Smooth muscle cell (in vitro differentiated cells): ENCODE measurements around the gene OTOG. TPM values are rescaled to one million over a fixed set of nuclear protein-coding genes. Genes with fewer than 3 reads are reported as not detected.

ENCODE experiments used
- DNase-seq: peaks from one replicate; lab custom pipeline; 2025; ENCODE audit not compliant: unreplicated experiment; lab: John Stamatoyannopoulos, UW
- H2AFZ ChIP-seq: fragments of 200-600 bp; sonication (generic); 2 replicates; pipeline ENCODE4 v1.6.0; 2016; ENCODE audit warnings: antibody characterized with exemption, low read depth, mild to moderate bottlenecking
- H3F3A ChIP-seq: fragments of 200-600 bp; sonication (generic); 2 replicates; pipeline ENCODE4 v1.6.0; 2017; ENCODE audit warnings: antibody characterized with exemption, low read depth
- H3K27ac ChIP-seq: fragments of 200-600 bp; sonication (generic); 2 replicates; pipeline ENCODE4 v1.5.1; 2016; ENCODE audit warnings: low read depth, mild to moderate bottlenecking
- H3K27me3 ChIP-seq: fragments of 200-600 bp; sonication (generic); 2 replicates; pipeline ENCODE4 v1.6.1; 2016; ENCODE audit warnings: low read depth, mild to moderate bottlenecking
- H3K36me3 ChIP-seq: fragments of 200-600 bp; sonication (generic); 2 replicates; pipeline ENCODE4 v1.5.1; 2016; ENCODE audit warnings: low read depth
- H3K4me1 ChIP-seq: fragments of 200-600 bp; sonication (generic); 2 replicates; pipeline ENCODE4 v1.5.1; 2016; ENCODE audit warnings: low read depth
- H3K4me2 ChIP-seq: fragments of 200-600 bp; sonication (generic); 2 replicates; pipeline ENCODE4 v1.6.0; 2016; ENCODE audit warnings: mild to moderate bottlenecking
- H3K4me3 ChIP-seq: fragments of 200-600 bp; sonication (generic); 2 replicates; pipeline ENCODE4 v1.5.1; 2016; ENCODE audit warnings: mild to moderate bottlenecking
- H3K79me2 ChIP-seq: fragments of 200-600 bp; sonication (generic); 2 replicates; pipeline ENCODE4 v1.6.0; 2016; ENCODE audit warnings: low read depth, mild to moderate bottlenecking
- H3K9ac ChIP-seq: fragments of 200-600 bp; sonication (generic); 2 replicates; pipeline ENCODE4 v1.6.0; 2016; ENCODE audit warnings: low read depth
- H3K9me3 ChIP-seq: fragments of 200-600 bp; sonication (generic); replicated peaks from 2 replicates; pipeline ENCODE4 v1.5.1; 2016; ENCODE audit warnings: low read depth
- H4K20me1 ChIP-seq: fragments of 200-600 bp; sonication (generic); 2 replicates; pipeline ENCODE4 v1.6.0; 2016; ENCODE audit warnings: low read depth
- whole genome bisulfite sequencing: methylation state at CpG from one replicate; pipeline ENCODE4 v1.1.7; 2016; ENCODE audit warnings: low lambda C conversion rate; 5-methylcytosine and 5-hydroxymethylcytosine counted together
- polyA plus RNA-seq: library from polyadenylated mRNA; unstranded; fragments of >200 nt; fragmentation: Nextera tagmentation; extraction: Ambion mirVana; gene quantifications from 2 replicates; pipeline ENCODE4 v1.2.1, GENCODE V29; 2016
- total RNA-seq: library from RNA; depleted of rRNA; stranded (reverse); fragments of >200 nt; gene quantifications from 2 replicates; pipeline ENCODE4 v1.2.3, GENCODE V29; 2014
- TF ChIP-seq, protein P1 (sequence below): fragments of 200-600 bp; sonication (generic); IDR thresholded peaks from 2 replicates; pipeline ENCODE4 v1.5.1; 2017; ENCODE audit warnings: borderline replicate concordance, mild to moderate bottlenecking, antibody characterized with exemption; ENCODE audit not compliant: insufficient read depth, poor library complexity, severe bottlenecking

OTOG gene
- total and polyA plus RNA-seq, 2 experiments from 2014 or later: not detected

DNA sequence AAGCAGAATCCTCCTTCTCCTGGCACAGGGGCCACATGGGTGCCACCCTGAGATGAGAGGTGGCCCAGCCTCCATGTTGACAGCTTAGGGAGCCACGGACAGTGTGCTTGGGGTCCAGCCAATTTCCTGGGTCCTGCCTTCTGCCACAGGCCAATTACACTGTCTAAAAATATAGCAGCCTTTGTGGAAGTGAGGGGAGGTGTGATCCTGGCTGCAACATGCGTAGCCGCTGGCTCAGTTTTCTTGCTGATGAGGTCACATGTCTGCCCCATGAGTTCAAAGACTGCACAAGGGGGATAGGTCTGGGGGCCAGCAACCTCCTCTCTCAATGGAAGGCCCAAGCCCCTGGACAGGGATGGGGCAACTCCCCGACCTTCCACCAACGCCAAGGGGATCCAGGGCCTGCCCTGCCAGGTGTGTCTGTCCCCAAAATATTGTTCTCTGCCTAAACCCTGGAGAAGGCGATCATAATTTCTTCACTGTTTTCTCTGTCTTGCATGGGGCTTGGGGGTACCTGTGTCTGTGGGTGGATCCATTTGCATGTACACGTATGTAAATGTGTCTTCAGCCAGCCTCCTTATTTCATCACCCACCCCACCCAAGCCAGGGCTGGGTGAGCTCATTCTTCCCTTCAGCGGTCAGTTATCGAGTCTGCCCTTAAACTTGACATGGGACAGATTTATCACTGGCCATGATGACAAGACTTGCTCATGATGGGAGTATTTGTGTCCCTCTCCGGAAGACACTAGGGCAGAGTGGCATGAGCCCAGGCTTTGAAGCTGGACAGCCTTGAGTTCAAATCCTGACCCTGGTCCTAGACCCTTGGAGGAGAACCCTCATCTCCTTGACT lies 59.4 kb downstream of the OTOG start:
- DNase-seq: no peak
- Histone ChIP-seq H3K4me1 (no peaks in the 10 kb centered on the region), H3K27ac (no peak overlapping the region), H4K20me1 (no peaks in the 10 kb centered on the region), H3K79me2 (no peaks in the 10 kb centered on the region), H2AFZ (no peak overlapping the region), H3K27me3 (peaks cover 10% of the 10 kb centered on the region), H3K4me3 (no peak overlapping the region), H3K9me3 (no peaks in the 10 kb centered on the region), H3K4me2 (no peak overlapping the region), H3K9ac (no peak overlapping the region), H3K36me3 (no peaks in the 10 kb centered on the region), H3F3A (no peaks in the 10 kb centered on the region)
- 84% methylated on average over 10 of the region's 10 CpGs for WGBS
- TF ChIP-seq, protein P1, sequence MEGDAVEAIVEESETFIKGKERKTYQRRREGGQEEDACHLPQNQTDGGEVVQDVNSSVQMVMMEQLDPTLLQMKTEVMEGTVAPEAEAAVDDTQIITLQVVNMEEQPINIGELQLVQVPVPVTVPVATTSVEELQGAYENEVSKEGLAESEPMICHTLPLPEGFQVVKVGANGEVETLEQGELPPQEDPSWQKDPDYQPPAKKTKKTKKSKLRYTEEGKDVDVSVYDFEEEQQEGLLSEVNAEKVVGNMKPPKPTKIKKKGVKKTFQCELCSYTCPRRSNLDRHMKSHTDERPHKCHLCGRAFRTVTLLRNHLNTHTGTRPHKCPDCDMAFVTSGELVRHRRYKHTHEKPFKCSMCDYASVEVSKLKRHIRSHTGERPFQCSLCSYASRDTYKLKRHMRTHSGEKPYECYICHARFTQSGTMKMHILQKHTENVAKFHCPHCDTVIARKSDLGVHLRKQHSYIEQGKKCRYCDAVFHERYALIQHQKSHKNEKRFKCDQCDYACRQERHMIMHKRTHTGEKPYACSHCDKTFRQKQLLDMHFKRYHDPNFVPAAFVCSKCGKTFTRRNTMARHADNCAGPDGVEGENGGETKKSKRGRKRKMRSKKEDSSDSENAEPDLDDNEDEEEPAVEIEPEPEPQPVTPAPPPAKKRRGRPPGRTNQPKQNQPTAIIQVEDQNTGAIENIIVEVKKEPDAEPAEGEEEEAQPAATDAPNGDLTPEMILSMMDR: no peak

DNA sequence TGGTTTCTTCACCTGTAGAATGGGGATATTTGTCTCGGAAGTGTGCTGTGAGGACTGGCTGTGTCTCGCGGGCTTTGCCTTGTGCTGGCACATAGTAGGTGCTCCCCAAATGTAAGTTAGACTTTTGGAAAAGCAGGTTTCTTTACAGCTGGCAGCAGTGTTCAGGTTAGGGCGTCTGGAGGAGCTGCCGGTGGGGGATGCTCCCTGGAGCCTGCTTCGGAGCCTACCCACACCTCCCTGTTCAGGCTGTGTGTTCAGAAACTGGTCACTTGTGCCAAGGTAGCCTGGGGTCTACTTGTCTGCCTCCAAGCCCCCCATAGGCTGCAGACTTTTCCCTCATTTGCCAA lies 60.0 kb downstream of the OTOG start:
- H3K4me3 ChIP-seq: no peak overlapping the region
- no peak for DNase-seq
- TF ChIP-seq, protein P1: no peak
- H4K20me1 ChIP-seq: no peaks in the 10 kb centered on the region
- no peaks in the 10 kb centered on the region for H3K4me1 ChIP-seq
- H3K27me3 ChIP-seq: peaks cover 10% of the 10 kb centered on the region
- no peaks in the 10 kb centered on the region for H3K79me2 ChIP-seq
- no peak overlapping the region for H3K27ac ChIP-seq
- no peak overlapping the region for H3K9ac ChIP-seq
- 89% methylated on average over 6 of the region's 6 CpGs for WGBS
- no peaks in the 10 kb centered on the region for H3F3A ChIP-seq
- no peaks in the 10 kb centered on the region for H3K36me3 ChIP-seq
- H3K4me2 ChIP-seq: no peak overlapping the region
- no peaks in the 10 kb centered on the region for H3K9me3 ChIP-seq
- H2AFZ ChIP-seq: no peak overlapping the region

DNA sequence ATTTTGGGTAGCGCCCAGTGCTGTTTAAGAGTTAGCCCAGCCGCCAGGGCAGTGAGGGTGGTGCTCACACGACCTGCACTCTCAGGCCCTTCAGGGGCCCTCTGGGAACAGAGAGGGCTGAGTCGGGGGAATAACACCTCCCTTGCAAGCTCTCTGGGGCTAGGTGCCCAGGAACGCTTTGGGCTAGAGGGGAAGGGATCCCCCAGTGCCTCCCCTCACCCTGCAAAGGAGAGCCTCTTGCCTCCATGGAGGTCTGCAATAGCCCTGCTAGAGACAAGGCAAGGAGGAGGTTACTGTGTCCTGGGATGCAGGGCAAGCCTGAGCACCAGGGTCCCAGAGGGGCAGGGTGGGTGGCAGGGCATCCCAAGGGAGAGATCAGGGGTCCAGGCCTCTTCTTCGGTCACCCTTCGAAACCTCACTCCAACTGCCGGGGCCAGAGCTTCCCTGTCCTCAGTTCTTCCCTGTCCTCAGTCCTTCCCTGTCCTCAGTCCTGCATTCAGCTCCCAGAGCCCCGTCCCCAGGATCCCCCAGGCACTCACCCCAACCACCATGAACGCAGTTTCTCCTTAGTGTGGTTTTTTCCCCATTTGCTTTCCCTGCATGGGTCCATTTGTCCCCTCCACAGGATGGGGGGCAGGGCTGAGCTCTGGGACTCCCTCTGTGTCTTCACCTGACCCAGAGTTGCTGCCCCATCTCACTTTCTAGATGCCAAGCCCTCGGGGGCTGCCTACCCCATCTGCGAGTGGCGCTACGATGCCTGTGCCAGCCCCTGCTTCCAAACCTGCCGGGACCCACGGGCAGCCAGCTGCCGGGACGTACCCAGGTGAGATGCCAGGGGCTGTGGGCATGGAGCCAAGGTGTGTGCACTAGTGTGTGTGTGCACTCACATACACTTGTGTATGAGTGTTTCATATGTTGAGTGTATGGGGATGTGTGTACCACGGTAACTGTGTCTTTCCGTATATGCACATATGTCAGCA lies 60.8 kb downstream of the OTOG start:
- no peak overlapping the region for H3K27ac ChIP-seq
- no peak overlapping the region for H2AFZ ChIP-seq
- TF ChIP-seq, protein P1: no peak
- H3K9me3 ChIP-seq: no peaks in the 10 kb centered on the region
- no peaks in the 10 kb centered on the region for H4K20me1 ChIP-seq
- no peaks in the 10 kb centered on the region for H3K4me1 ChIP-seq
- H3K27me3 ChIP-seq: peaks cover 10% of the 10 kb centered on the region
- WGBS: 90% methylated on average over 20 of the region's 20 CpGs
- H3K36me3 ChIP-seq: no peaks in the 10 kb centered on the region
- H3K9ac ChIP-seq: no peak overlapping the region
- H3K4me3 ChIP-seq: no peak overlapping the region
- no peak for DNase-seq
- H3F3A ChIP-seq: no peaks in the 10 kb centered on the region
- no peaks in the 10 kb centered on the region for H3K79me2 ChIP-seq
- no peak overlapping the region for H3K4me2 ChIP-seq
